ENCODE results near the gene CAMK2N2.
A peak's percentile ranks its signal among the peaks of the same experiment; 100 is the strongest.

Gene CAMK2N2

GRCh38 chr3:184261270-184261853, at the start of gene CAMK2N2:
Gene CAMK2N2 (minus strand): TSS chr3:184261553. CDS start chr3:184261285, 268 bp downstream.
- peak within 1 kb of the TSS; percentile 50 to 74 (median 61) for H3K4me3 ChIP-seq
- H3K4me2 ChIP-seq = peak within 1 kb of the TSS; percentile 93 to 99 (median 98)
- no peaks in the 10 kb centered on the region for H3K9me3 ChIP-seq (replicated peaks in 1 of 11)
- peaks cover 6 to 59% (median 50%) of the 10 kb centered on the region in 11 experiments; a peak in 20 of 22 replicates for H4K20me1 ChIP-seq
- H3K4me1 ChIP-seq = peaks cover 24 to 29% (median 27%) of the 10 kb centered on the region in 10 experiments
- H3K36me3 ChIP-seq = peaks cover 0 to 19% (median 4%) of the 10 kb centered on the region in 11 experiments; a peak in 6 of 22 replicates
- H3K27ac ChIP-seq = peak within 1 kb of the TSS in 1 of 11 experiments; percentile 55; a peak in 1 of 22 replicates
- peaks cover 59 to 74% (median 69%) of the 10 kb centered on the region in 11 experiments for H3K27me3 ChIP-seq
- peak within 1 kb of the TSS in 8 of 11 experiments; percentile 17 to 65 (median 48); a peak in 7 of 22 replicates for H3K9ac ChIP-seq
- no peak for TF ChIP-seq Cebpa-rat (IDR thresholded peaks at IDR 0.05)

- Histone ChIP-seq H3K9ac (no peak overlapping the region), H3K27ac (no peak overlapping the region), H3K27me3 (no peaks in the 10 kb centered on the region), H3K4me1 (peaks cover 0 to 2% (median under 1%) of the 10 kb centered on the region in 10 experiments; a peak in 5 of 20 replicates), H4K20me1 (peaks cover 0 to 52% (median 33%) of the 10 kb centered on the region in 11 experiments; a peak in 18 of 22 replicates), H3K9me3 (replicated peaks in 1 of 11) (no peaks in the 10 kb centered on the region), H3K4me3 (no peak overlapping the region), H3K4me2 (no peak overlapping the region), H3K36me3 (peaks cover 55 to 67% (median 63%) of the 10 kb centered on the region in 11 experiments)
- no peak for TF ChIP-seq Cebpa-rat (IDR thresholded peaks at IDR 0.05)
These were observed 47.4 kb upstream of the CAMK2N2 start for GRCh38 chr3:184308744-184309143.

- H3K27ac ChIP-seq = no peak overlapping the region
- H4K20me1 ChIP-seq = peaks cover 0 to 60% (median 41%) of the 10 kb centered on the region in 11 experiments; a peak in 18 of 22 replicates
- H3K4me3 ChIP-seq = no peak overlapping the region
- no peaks in the 10 kb centered on the region for H3K4me1 ChIP-seq
- no peak for TF ChIP-seq Cebpa-rat (IDR thresholded peaks at IDR 0.05)
- H3K9ac ChIP-seq = peak overlapping the region in 1 of 11 experiments; percentile 6; a peak in 1 of 22 replicates
- H3K36me3 ChIP-seq = peaks cover 63 to 75% (median 71%) of the 10 kb centered on the region in 11 experiments
- H3K4me2 ChIP-seq = no peak overlapping the region
- no peaks in the 10 kb centered on the region for H3K27me3 ChIP-seq
- no peaks in the 10 kb centered on the region for H3K9me3 ChIP-seq (replicated peaks in 1 of 11)
These were observed 46.6 kb upstream of the CAMK2N2 start for GRCh38 chr3:184307915-184308314.

- Histone ChIP-seq H3K9me3 (replicated peaks in 1 of 11) (no peaks in the 10 kb centered on the region), H3K27ac (no peak overlapping the region), H3K36me3 (peaks cover 78 to 89% (median 86%) of the 10 kb centered on the region in 11 experiments), H3K4me2 (no peak overlapping the region), H4K20me1 (peaks cover 0 to 75% (median 56%) of the 10 kb centered on the region in 11 experiments; a peak in 19 of 22 replicates), H3K27me3 (no peaks in the 10 kb centered on the region), H3K4me3 (no peak overlapping the region), H3K4me1 (peaks cover 0 to 6% (median under 1%) of the 10 kb centered on the region in 10 experiments; a peak in 7 of 20 replicates), H3K9ac (0 out of 22 replicates have a peak overlapping the region, but pooled peaks of 1 of the 11 experiments have one; percentile 19)
- TF ChIP-seq Cebpa-rat (IDR thresholded peaks at IDR 0.05) = no peak
These were observed 45.1 kb upstream of the CAMK2N2 start for GRCh38 chr3:184306341-184306972.

- H3K9ac ChIP-seq = no peak overlapping the region
- H3K27ac ChIP-seq = no peak overlapping the region
- H4K20me1 ChIP-seq = peaks cover 0 to 83% (median 64%) of the 10 kb centered on the region in 11 experiments; a peak in 20 of 22 replicates
- H3K9me3 ChIP-seq (replicated peaks in 1 of 11) = no peaks in the 10 kb centered on the region
- no peak overlapping the region for H3K4me2 ChIP-seq
- no peak for TF ChIP-seq Cebpa-rat (IDR thresholded peaks at IDR 0.05)
- H3K4me3 ChIP-seq = no peak overlapping the region
- H3K4me1 ChIP-seq = peaks cover 4 to 15% (median 8%) of the 10 kb centered on the region in 10 experiments
- no peaks in the 10 kb centered on the region for H3K27me3 ChIP-seq
- peaks cover 87 to 98% (median 94%) of the 10 kb centered on the region in 11 experiments for H3K36me3 ChIP-seq
These were observed 44.2 kb upstream of the CAMK2N2 start for GRCh38 chr3:184305577-184305976.

- Histone ChIP-seq H3K4me1 (peaks cover 13 to 27% (median 22%) of the 10 kb centered on the region in 10 experiments), H3K9me3 (replicated peaks in 1 of 11) (no peaks in the 10 kb centered on the region), H3K4me3 (peak overlapping the region; percentile 77 to 98 (median 86)), H3K27ac (peak overlapping the region in 4 of 11 experiments; percentile 73 to 93 (median 83); a peak in 8 of 22 replicates), H4K20me1 (peaks cover 6 to 62% (median 54%) of the 10 kb centered on the region in 11 experiments; a peak in 20 of 22 replicates), H3K4me2 (peak overlapping the region; percentile 88 to 99 (median 92)), H3K36me3 (peaks cover 48 to 56% (median 53%) of the 10 kb centered on the region in 11 experiments), H3K27me3 (no peaks in the 10 kb centered on the region), H3K9ac (peak overlapping the region; percentile 82 to 98 (median 93))
- no peak for TF ChIP-seq Cebpa-rat (IDR thresholded peaks at IDR 0.05)
These were observed 39.0 kb upstream of the CAMK2N2 start for GRCh38 chr3:184300378-184300720.

- H3K4me3 ChIP-seq = peak overlapping the region; percentile 77 to 98 (median 86)
- peaks cover 6 to 56% (median 52%) of the 10 kb centered on the region in 11 experiments; a peak in 20 of 22 replicates for H4K20me1 ChIP-seq
- no peak for TF ChIP-seq Cebpa-rat (IDR thresholded peaks at IDR 0.05)
- peak overlapping the region; percentile 82 to 98 (median 93) for H3K9ac ChIP-seq
- H3K27ac ChIP-seq = peak overlapping the region; percentile 67 to 93 (median 83)
- H3K9me3 ChIP-seq (replicated peaks in 1 of 11) = no peaks in the 10 kb centered on the region
- H3K36me3 ChIP-seq = peaks cover 42 to 50% (median 47%) of the 10 kb centered on the region in 11 experiments
- H3K4me1 ChIP-seq = peaks cover 13 to 27% (median 22%) of the 10 kb centered on the region in 10 experiments
- no peaks in the 10 kb centered on the region for H3K27me3 ChIP-seq
- peak overlapping the region; percentile 88 to 99 (median 92) for H3K4me2 ChIP-seq
These were observed 38.4 kb upstream of the CAMK2N2 start for GRCh38 chr3:184299488-184300377.

- TF ChIP-seq Cebpa-rat (IDR thresholded peaks at IDR 0.05) = no peak
- H3K4me3 ChIP-seq = peak within 1 kb of the TSS; percentile 77 to 98 (median 86)
These were observed 37.6 kb upstream of the CAMK2N2 start, which contains the start of gene PSMD2 for GRCh38 chr3:184298759-184299487. Gene PSMD2 (plus strand): TSS chr3:184299241. CDS start chr3:184299267, 26 bp downstream.

More at GRCh38 chr3:184298759-184299487, 37.6 kb upstream of the CAMK2N2 start, which contains the start of gene PSMD2:
- peaks cover 13 to 27% (median 22%) of the 10 kb centered on the region in 10 experiments for H3K4me1 ChIP-seq
- H4K20me1 ChIP-seq = peaks cover 6 to 48% (median 44%) of the 10 kb centered on the region in 11 experiments; a peak in 20 of 22 replicates
- no peaks in the 10 kb centered on the region for H3K27me3 ChIP-seq
- no peaks in the 10 kb centered on the region for H3K9me3 ChIP-seq (replicated peaks in 1 of 11)
- H3K36me3 ChIP-seq = peaks cover 34 to 42% (median 39%) of the 10 kb centered on the region in 11 experiments
- peak within 1 kb of the TSS; percentile 82 to 98 (median 93) for H3K9ac ChIP-seq
- peak within 1 kb of the TSS; percentile 88 to 99 (median 92) for H3K4me2 ChIP-seq
- peak within 1 kb of the TSS; percentile 67 to 93 (median 83) for H3K27ac ChIP-seq

Data from BLaER1 treated with 17β-estradiol and CSF1 and Interleukin-3, amounts not matched to agents 10 nM and 100 nM (cell line).